CD14-positive monocyte (primary cell): Measurements from ENCODE around the gene IRF8. TPM values are rescaled to one million over a fixed set of nuclear protein-coding genes. Genes with fewer than 3 reads are reported as not detected.
A peak's percentile ranks its signal among the peaks of the same experiment; 100 is the strongest.

Source experiments
- DNase-seq, 3 donors: peaks; one replicate each; pipeline ENCODE4 v3.0.0-alpha.2; 2011 to 2022
- H2AFZ ChIP-seq: 2 replicates; pipeline ENCODE4 v1.6.0; 2012; ENCODE audit warnings: mild to moderate bottlenecking, low read depth, low read length, inconsistent platforms; ENCODE audit not compliant: insufficient read depth, poor library complexity, severe bottlenecking
- H3K27ac ChIP-seq, 2 donors: 1 replicate in 1 of 2; 2 replicates in 1 of 2; pipeline ENCODE4 v1.5.1; 2012 to 2013; ENCODE audit warnings: low read length in 2 of 2, control low read depth in 1 of 2, inconsistent platforms in 1 of 2, low read depth in 1 of 2, mild to moderate bottlenecking in 1 of 2
- H3K27me3 ChIP-seq, 2 donors: one replicate each; pipeline versions ENCODE4 v1.6.0 to v1.6.1; 2011 to 2013; ENCODE audit warnings: low read length in 2 of 2; ENCODE audit not compliant: control insufficient read depth in 2 of 2, insufficient read depth in 2 of 2
- H3K36me3 ChIP-seq, 2 donors: replicated peaks in 1 of 2; 1 replicate in 1 of 2; 2 replicates in 1 of 2; pipeline versions ENCODE4 v1.5.1 to v1.6.1; 2012 to 2013; ENCODE audit warnings: low read length in 2 of 2, control low read depth in 1 of 2, inconsistent platforms in 1 of 2, mild to moderate bottlenecking in 1 of 2; ENCODE audit not compliant: insufficient read depth in 2 of 2, control insufficient read depth in 1 of 2
- H3K4me1 ChIP-seq, 2 donors: 1 replicate in 1 of 2; 2 replicates in 1 of 2; pipeline versions ENCODE4 v1.5.1 to v1.6.1; 2012 to 2013; ENCODE audit warnings: low read length in 2 of 2, control low read depth in 1 of 2, inconsistent platforms in 1 of 2, mild to moderate bottlenecking in 1 of 2, moderate library complexity in 1 of 2; ENCODE audit not compliant: insufficient read depth in 2 of 2, control insufficient read depth in 1 of 2
- H3K4me2 ChIP-seq: replicated peaks from 2 replicates; pipeline ENCODE3; 2012; ENCODE audit warnings: low read length, moderate library complexity, mild to moderate bottlenecking; ENCODE audit not compliant: poor library complexity, severe bottlenecking; ENCODE audit errors: extremely low read depth
- H3K4me3 ChIP-seq, 3 experiments: fragments of 200-600 bp in 1 of 3; sonication (generic) in 1 of 3; replicated peaks in 1 of 3; 1 replicate in 2 of 3; 2 replicates in 1 of 3; pipeline ENCODE4 v1.5.1; 2011 to 2013; ENCODE audit warnings: low read length in 3 of 3, mild to moderate bottlenecking in 3 of 3, control low read depth in 2 of 3, low read depth in 2 of 3, inconsistent platforms in 1 of 3, moderate library complexity in 1 of 3
- H3K79me2 ChIP-seq: 2 replicates; pipeline ENCODE4 v1.6.0; 2012; ENCODE audit warnings: mild to moderate bottlenecking, control low read depth, inconsistent platforms, low read length, moderate library complexity; ENCODE audit not compliant: insufficient read depth
- H3K9ac ChIP-seq: 2 replicates; pipeline ENCODE4 v1.6.0; 2017; ENCODE audit warnings: low read length, mild to moderate bottlenecking; ENCODE audit not compliant: insufficient read depth, poor library complexity, severe bottlenecking
- H3K9me3 ChIP-seq, 2 donors: replicated peaks in 1 of 2; 1 replicate in 1 of 2; 2 replicates in 1 of 2; pipeline versions ENCODE4 v1.5.1 to v1.6.1; 2012 to 2013; ENCODE audit warnings: low read length in 2 of 2, control low read depth in 1 of 2; ENCODE audit not compliant: control insufficient read depth in 1 of 2, insufficient read depth in 1 of 2
- H4K20me1 ChIP-seq: 2 replicates; pipeline ENCODE4 v1.6.0; 2012; ENCODE audit warnings: mild to moderate bottlenecking, low read length, control low read depth, moderate library complexity; ENCODE audit not compliant: insufficient read depth
- H3K27ac Mint-ChIP-seq, 7 donors: one replicate each; pipeline ENCODE4 v1.8.0; 2020; ENCODE audit warnings: mild to moderate bottlenecking in 7 of 7, mixed read lengths in 7 of 7, moderate library complexity in 6 of 7, inconsistent platforms in 2 of 7
- H3K27me3 Mint-ChIP-seq, 3 donors: one replicate each; pipeline ENCODE4 v1.8.0; 2021 to 2022; ENCODE audit warnings: low read depth in 3 of 3, mild to moderate bottlenecking in 3 of 3, mixed read lengths in 3 of 3, moderate library complexity in 3 of 3, inconsistent platforms in 1 of 3
- H3K36me3 Mint-ChIP-seq, 2 donors: one replicate each; pipeline ENCODE4 v1.8.0; 2020; ENCODE audit warnings: mixed read lengths in 2 of 2, inconsistent platforms in 1 of 2, mild to moderate bottlenecking in 1 of 2
- H3K4me1 Mint-ChIP-seq: one replicate; pipeline ENCODE4 v1.8.0; 2020; ENCODE audit warnings: mild to moderate bottlenecking, mixed read lengths
- H3K4me3 Mint-ChIP-seq, 2 donors: one replicate each; pipeline ENCODE4 v1.8.0; 2020; ENCODE audit warnings: mild to moderate bottlenecking in 2 of 2, mixed read lengths in 2 of 2, moderate library complexity in 1 of 2
- H3K9me3 Mint-ChIP-seq, 7 donors: one replicate each; pipeline ENCODE4 v1.8.0; 2020 to 2022; ENCODE audit warnings: mixed read lengths in 7 of 7, mild to moderate bottlenecking in 6 of 7, moderate library complexity in 6 of 7, inconsistent platforms in 2 of 7
- CTCF ChIP-seq: fragments of 200-600 bp; IDR thresholded peaks from one replicate; pipeline ENCODE4 v1.8.0; 2022; ENCODE audit warnings: antibody characterized with exemption, mild to moderate bottlenecking
- WGBS: methylation state at CpG from one replicate; pipeline ENCODE4 v1.1.5; 2013; ENCODE audit warnings: missing lambda C conversion rate; ENCODE audit not compliant: insufficient coverage; 5-methylcytosine and 5-hydroxymethylcytosine counted together
- intact Hi-C, 2 donors: fragments of 100-400 bp; cut with micrococcal nuclease; formaldehyde crosslinking; loops; one replicate each; pipeline versions ENCODE4 v1.15.0 to v1.15.1; 2023
- polyA plus RNA-seq, 3 donors: library from polyadenylated mRNA; depleted of rRNA in 1 of 3; unstranded in 2 of 3; stranded (reverse) in 1 of 3; fragments of 300-500 nt in 2 of 3; fragments of >200 nt in 1 of 3; fragmentation: Illumina TruSeq in 2 of 3; gene quantifications; 1 replicate in 2 of 3; 2 replicates in 1 of 3; pipeline ENCODE4 v1.2.3, GENCODE V29; 2012 to 2021

Gene IRF8
- polyA plus RNA-seq, 3 donors: 157 to 187 (median 184) TPM

DNA sequence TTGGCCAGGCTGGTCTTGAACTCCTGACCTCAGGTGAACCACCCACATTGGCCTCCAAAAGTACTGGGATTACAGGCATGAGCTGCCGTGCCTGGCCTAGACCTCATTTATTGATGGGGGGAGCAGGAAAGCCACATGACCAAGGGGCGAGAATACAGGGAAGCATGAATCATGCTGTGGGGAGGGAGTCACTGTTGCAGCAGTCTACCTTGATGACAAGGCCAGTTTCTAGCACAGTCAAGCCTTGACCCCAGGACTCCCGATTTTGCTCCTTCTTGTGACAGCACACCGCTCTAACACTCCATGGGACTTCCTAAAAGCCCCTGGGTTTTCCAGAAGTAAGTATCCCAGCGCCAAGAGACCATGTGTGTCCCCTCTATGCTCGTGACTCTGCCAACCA lies 42.9 kb upstream of the IRF8 start:
- no peaks in the 10 kb centered on the region for H4K20me1 ChIP-seq
- no peak overlapping the region for H3K9ac ChIP-seq
- no peaks in the 10 kb centered on the region for H3K27me3 ChIP-seq
- H3K9me3 ChIP-seq: no peaks in the 10 kb centered on the region
- Mint-ChIP-seq H3K9me3 (peaks cover 0 to 4% (median 0%) of the 10 kb centered on the region in 7 donors), H3K4me3 (no peak overlapping the region), H3K27ac (peak overlapping the region; percentile 82 to 91 (median 89)), H3K4me1 (peaks cover 94% of the 10 kb centered on the region), H3K27me3 (peaks cover 0 to 3% (median 1%) of the 10 kb centered on the region in 3 donors), H3K36me3 (peaks cover 0 to 5% of the 10 kb centered on the region in 2 donors)
- no peak overlapping the region for H2AFZ ChIP-seq
- H3K36me3 ChIP-seq: no peaks in the 10 kb centered on the region
- peaks cover 18% of the 10 kb centered on the region for H3K79me2 ChIP-seq
- DNase-seq: peak; percentile 48 to 87 (median 72)
- peak overlapping the region in 1 of 3 experiments; percentile 3 for H3K4me3 ChIP-seq
- intact Hi-C loops: no loop called here
- TF ChIP-seq CTCF: no peak
- peak overlapping the region; percentile 5 for H3K4me2 ChIP-seq
- peaks cover 96 to 99% of the 10 kb centered on the region in 2 donors for H3K4me1 ChIP-seq
- WGBS: 30% methylated on average over 6 of the region's 6 CpGs
- H3K27ac ChIP-seq: peak overlapping the region; percentile 62 to 65

DNA sequence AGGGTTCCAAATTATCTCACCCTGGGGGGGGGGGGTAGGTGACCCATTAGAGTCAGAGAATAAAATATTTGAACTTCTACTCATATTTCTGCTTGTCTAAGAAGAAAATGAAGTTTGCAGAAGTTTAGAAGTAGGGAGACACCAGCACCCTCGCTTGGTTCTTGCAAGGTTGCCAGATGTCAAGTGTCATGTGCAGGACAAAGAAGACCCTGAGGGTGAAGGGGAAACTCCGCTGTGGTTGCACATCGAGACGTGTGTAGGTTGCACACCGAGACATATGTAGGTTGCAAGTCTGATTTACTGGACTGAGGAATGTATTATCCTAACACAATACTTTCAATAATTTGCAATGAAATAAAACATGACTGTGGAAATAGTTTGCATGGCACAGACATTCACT lies 42.4 kb upstream of the IRF8 start:
- Histone ChIP-seq H2AFZ (no peak overlapping the region), H3K9ac (no peak overlapping the region), H3K27ac (peak overlapping the region in 1 of 2 donors; percentile 62), H3K36me3 (no peaks in the 10 kb centered on the region), H3K4me1 (peaks cover 91 to 94% of the 10 kb centered on the region in 2 donors), H3K4me3 (peak overlapping the region in 1 of 3 experiments; percentile 3), H4K20me1 (no peaks in the 10 kb centered on the region), H3K27me3 (no peaks in the 10 kb centered on the region), H3K79me2 (peaks cover 18% of the 10 kb centered on the region), H3K4me2 (no peak overlapping the region), H3K9me3 (no peaks in the 10 kb centered on the region)
- peaks cover 92% of the 10 kb centered on the region for H3K4me1 Mint-ChIP-seq
- peaks cover 0 to 7% (median 3%) of the 10 kb centered on the region in 3 donors for H3K27me3 Mint-ChIP-seq
- TF ChIP-seq CTCF: no peak
- peaks cover 0 to 5% of the 10 kb centered on the region in 2 donors for H3K36me3 Mint-ChIP-seq
- peak overlapping the region in 6 of 7 donors; percentile 25 to 91 (median 82) for H3K27ac Mint-ChIP-seq
- DNase-seq: peak in 1 of 3 donors; percentile 52
- intact Hi-C loops: no loop called here
- peaks cover 0 to 4% (median 0%) of the 10 kb centered on the region in 7 donors for H3K9me3 Mint-ChIP-seq
- no peak overlapping the region for H3K4me3 Mint-ChIP-seq
- no CpG with 5 or more reads among the region's 5 CpGs for WGBS
